ACC112 (cell line): ENCODE data around the gene BTRC.

Experiments used
- H2AFZ ChIP-seq: fragments of 200-600 bp; sonication (generic); one replicate; pipeline ENCODE4 v1.6.0; 2017; ENCODE audit warnings: antibody characterized with exemption, low read length; ENCODE audit not compliant: unreplicated experiment
- H3K27ac ChIP-seq: fragments of 200-600 bp; sonication (generic); 2 replicates; pipeline ENCODE4 v1.5.1; 2014; ENCODE audit warnings: low read depth, mild to moderate bottlenecking, antibody characterized with exemption, low read length, moderate library complexity
- H3K27me3 ChIP-seq: fragments of 200-600 bp; sonication (generic); 2 replicates; pipeline ENCODE4 v1.6.1; 2014; ENCODE audit warnings: mild to moderate bottlenecking, antibody characterized with exemption, low read length, moderate library complexity, mixed read lengths; ENCODE audit not compliant: insufficient read depth
- H3K36me3 ChIP-seq: fragments of 200-600 bp; sonication (generic); 2 replicates; pipeline ENCODE4 v1.6.1; 2016; ENCODE audit warnings: mild to moderate bottlenecking, antibody characterized with exemption, low read length, moderate library complexity, mixed read lengths; ENCODE audit not compliant: insufficient read depth
- H3K4me1 ChIP-seq: fragments of 200-600 bp; sonication (generic); one replicate; pipeline ENCODE4 v1.6.1; 2016; ENCODE audit warnings: low read length, mixed read lengths; ENCODE audit not compliant: insufficient read depth, unreplicated experiment, control insufficient read depth
- H3K4me3 ChIP-seq: fragments of 200-600 bp; sonication (generic); 2 replicates; pipeline ENCODE4 v1.5.1; 2014; ENCODE audit warnings: mild to moderate bottlenecking, low read depth, low read length
- H3K79me2 ChIP-seq: fragments of 200-600 bp; sonication (generic); one replicate; pipeline ENCODE4 v1.6.0; 2016; ENCODE audit warnings: low read length; ENCODE audit not compliant: control insufficient read depth, unreplicated experiment, insufficient read depth

The BTRC gene

DNA sequence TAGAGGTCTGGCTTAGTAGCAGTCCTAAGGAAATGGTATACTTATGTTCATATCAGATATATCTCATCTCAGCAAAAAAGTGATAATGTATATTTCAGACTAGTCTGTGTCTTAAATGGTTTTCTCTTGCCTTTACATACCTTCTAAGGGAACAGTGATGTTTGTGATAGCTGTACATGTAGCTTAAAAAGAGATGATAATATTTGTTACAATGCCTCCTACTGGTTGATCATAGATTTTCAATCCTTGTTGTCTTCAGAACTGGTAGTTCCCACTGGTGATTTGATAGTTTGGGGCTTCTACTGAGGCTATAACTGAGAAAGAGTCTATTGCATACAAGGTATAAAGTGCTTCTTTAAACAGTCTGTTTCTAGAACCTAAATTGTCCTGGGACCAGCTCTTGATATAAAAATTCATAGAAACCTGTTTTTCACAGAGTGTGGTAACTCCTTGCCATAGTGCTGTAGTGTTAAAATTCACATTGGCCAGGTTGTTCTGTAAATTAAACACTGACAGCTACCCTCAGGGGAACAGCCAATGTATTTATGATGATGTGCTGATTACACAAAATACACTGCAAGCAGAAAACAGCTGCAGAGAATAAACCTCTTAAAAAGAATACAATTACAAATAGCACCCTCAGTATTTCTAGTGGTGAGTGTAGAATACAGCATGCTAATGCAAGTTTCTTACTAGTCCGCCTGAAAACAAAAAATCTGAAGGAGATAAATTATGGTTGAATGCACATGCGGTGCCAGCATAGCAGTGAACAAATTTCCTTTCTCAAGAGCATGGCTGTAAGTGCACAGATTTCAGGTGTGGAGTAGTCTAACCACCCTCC is 90.3 kb downstream of the BTRC start:
- Histone ChIP-seq H3K27me3 (no peaks in the 10 kb centered on the region), H3K27ac (no peak overlapping the region), H3K4me3 (no peak overlapping the region)

DNA sequence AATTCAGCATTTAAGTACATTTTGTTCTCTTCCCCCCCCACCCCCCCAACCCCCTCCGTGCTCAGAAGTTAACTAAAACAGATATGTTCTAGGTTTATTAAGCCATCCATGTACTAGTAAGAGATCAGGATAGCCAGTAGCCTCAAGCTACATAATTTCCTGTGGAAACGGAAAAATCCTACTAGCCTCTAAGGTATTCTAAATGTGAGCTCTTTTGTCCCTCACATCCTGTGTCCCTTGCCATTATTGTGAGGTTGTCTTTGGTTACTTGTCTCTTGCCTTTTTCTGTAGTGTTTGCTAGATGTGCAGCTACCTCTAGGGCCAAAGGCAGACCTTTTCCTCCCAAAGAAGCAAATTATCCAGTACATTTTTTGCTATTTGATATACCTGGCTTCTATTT is 92.1 kb downstream of the BTRC start:
- Histone ChIP-seq H3K36me3 (no peaks in the 10 kb centered on the region), H3K27me3 (no peaks in the 10 kb centered on the region), H3K27ac (no peak overlapping the region), H2AFZ (no peak overlapping the region), H3K79me2 (no peaks in the 10 kb centered on the region), H3K4me3 (no peak overlapping the region), H3K4me1 (no peaks in the 10 kb centered on the region)

More for the DNA sequence above, 90.3 kb downstream of the BTRC start:
- no peaks in the 10 kb centered on the region for H3K4me1 ChIP-seq
- no peak overlapping the region for H2AFZ ChIP-seq
- no peaks in the 10 kb centered on the region for H3K79me2 ChIP-seq
- H3K36me3 ChIP-seq: no peaks in the 10 kb centered on the region

DNA sequence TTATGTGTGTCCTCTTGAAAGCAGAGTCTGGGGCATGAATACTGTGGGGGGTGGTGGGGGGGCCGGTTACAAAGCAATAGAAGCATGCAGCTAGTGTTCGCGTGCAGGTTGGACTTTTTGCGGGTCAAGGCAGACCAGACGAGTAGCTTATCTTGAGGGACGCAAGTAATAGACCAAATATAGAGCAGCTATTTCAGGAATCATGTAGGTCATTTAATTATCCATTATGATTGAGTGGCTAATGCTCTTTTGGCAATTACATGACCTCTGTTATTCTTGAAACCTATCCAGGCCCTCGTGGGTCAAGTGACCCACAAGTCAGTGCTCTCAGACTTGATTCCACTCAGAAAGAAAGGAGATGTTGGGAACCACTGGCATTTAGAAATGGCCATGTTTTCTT is 93.0 kb downstream of the BTRC start:
- H3K27me3 ChIP-seq: no peaks in the 10 kb centered on the region
- H3K27ac ChIP-seq: no peak overlapping the region
- H3K79me2 ChIP-seq: no peaks in the 10 kb centered on the region
- H3K4me3 ChIP-seq: no peak overlapping the region
- no peaks in the 10 kb centered on the region for H3K4me1 ChIP-seq
- no peak overlapping the region for H2AFZ ChIP-seq
- H3K36me3 ChIP-seq: no peaks in the 10 kb centered on the region

DNA sequence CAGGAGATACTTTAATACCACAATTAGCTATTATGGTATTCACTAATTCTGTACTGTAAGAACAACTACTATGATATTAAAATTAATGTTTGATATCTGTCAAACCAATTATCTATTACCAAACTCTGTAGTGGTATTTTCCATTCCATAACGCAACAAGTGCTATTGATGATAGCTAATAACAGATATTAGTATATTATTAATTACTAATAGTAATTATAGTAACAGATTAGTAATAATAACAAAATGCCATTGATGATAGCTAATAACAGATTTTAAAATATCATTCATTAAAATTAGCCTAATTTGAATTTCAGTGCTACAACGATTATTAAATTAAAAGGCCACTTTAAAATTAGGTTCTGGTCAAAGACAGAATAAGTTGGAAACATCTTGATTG is 93.5 kb downstream of the BTRC start:
- H3K36me3 ChIP-seq: no peaks in the 10 kb centered on the region
- no peak overlapping the region for H2AFZ ChIP-seq
- no peak overlapping the region for H3K4me3 ChIP-seq
- no peaks in the 10 kb centered on the region for H3K79me2 ChIP-seq
- no peaks in the 10 kb centered on the region for H3K27me3 ChIP-seq
- H3K4me1 ChIP-seq: no peaks in the 10 kb centered on the region
- no peak overlapping the region for H3K27ac ChIP-seq

DNA sequence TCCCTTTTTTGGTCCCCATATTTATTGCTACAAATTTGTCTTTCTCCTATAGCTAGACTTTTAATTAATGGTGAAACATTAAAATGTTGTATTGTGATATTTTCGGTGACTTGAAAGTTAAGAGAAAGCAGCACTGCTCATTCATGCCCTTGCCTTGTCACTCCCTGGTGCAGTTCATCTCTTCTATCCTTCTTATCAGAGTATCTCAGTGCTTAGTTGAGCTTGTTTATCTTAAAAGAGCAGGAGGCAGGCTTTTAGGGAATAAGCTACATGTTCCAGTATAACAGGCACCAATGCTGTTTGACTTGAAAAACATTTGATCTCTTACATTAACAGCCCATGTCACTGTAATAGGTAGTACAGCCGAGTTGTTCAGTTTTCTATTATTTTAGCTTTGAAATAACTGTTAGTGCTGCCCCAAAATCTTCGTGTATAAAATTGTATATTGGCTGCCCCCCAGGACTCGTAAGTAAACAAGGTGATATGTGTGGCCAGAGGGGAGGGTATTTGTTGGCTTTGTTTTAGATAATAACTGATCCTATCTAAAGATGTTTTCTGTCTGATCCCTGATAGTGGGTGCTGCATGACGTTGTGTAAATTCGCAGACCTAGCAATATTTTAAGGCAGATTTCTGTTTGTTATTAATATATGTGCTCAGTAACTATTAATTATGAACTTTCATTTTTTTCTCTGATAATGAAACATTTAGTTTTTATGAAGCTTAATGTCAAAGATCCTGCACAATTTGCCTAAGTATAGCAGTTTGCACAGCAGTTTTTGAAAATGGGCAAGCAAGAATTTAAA is 96.5 kb downstream of the BTRC start:
- Histone ChIP-seq H3K79me2 (no peaks in the 10 kb centered on the region), H3K27me3 (no peaks in the 10 kb centered on the region), H2AFZ (no peak overlapping the region), H3K4me1 (no peaks in the 10 kb centered on the region), H3K27ac (no peak overlapping the region), H3K4me3 (no peak overlapping the region), H3K36me3 (no peaks in the 10 kb centered on the region)

DNA sequence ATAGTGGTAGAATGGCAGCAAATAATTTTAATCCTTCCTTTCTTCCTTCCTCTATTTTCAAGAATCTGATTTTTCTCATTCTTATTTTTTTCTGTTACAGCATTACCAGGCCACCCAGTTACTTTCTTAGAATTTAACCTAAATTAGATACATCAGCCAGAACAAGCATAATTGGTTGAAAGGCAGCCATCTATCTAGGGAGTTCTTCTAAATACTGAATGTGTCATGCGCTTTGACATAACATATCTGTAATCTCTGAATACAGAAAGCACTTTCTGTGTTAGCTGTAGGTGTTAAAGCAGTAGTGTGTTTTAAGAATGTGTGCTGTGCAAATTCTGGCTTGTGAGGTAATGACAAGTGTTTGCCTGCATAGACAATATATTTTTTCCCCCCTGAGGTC is 97.3 kb downstream of the BTRC start:
- H3K27ac ChIP-seq: no peak overlapping the region
- H3K36me3 ChIP-seq: no peaks in the 10 kb centered on the region
- H3K4me1 ChIP-seq: no peaks in the 10 kb centered on the region
- no peak overlapping the region for H3K4me3 ChIP-seq
- H3K79me2 ChIP-seq: no peaks in the 10 kb centered on the region
- no peak overlapping the region for H2AFZ ChIP-seq
- no peaks in the 10 kb centered on the region for H3K27me3 ChIP-seq

DNA sequence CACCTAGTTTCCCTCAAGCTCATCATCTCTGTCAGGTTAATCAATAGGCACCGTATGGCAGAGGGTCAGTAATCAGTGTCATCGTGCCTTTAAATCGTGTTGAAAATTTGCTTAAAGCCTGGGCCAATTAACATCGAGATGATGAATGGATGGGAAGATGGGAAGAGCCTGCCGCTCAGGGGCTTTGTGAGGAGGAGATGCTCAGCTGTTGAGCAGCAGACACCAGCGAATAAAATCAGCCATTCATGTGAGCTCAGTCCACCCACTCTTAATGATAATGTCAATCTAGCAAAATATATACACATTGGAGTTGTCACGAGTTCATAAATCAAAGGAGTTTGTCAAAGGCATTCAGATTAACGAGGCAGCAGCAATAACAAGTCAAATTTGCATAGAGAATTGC is 97.7 kb downstream of the BTRC start:
- H3K4me3 ChIP-seq: no peak overlapping the region
- no peaks in the 10 kb centered on the region for H3K27me3 ChIP-seq
- no peaks in the 10 kb centered on the region for H3K4me1 ChIP-seq
- no peaks in the 10 kb centered on the region for H3K36me3 ChIP-seq
- no peak overlapping the region for H3K27ac ChIP-seq
- no peaks in the 10 kb centered on the region for H3K79me2 ChIP-seq
- no peak overlapping the region for H2AFZ ChIP-seq

DNA sequence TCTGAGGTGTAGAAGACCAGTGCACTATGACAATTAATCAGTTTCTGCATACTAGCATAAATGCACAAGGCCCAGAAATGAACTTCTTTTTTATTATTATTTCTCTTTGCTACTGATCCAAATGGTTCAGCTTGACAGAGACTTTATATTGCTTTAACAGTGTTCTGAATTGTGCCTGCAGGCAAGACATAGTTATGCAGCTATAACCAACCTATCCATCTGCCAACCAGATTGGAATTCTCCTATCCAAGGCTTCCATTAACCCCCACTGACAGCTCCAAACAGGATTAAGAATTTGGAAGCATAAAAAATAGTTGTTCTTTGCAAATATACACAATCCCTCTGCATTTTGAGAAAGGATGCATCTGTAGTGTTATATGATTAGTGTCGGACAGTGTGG is 98.2 kb downstream of the BTRC start:
- no peak overlapping the region for H3K4me3 ChIP-seq
- no peak overlapping the region for H3K27ac ChIP-seq
- H3K4me1 ChIP-seq: no peaks in the 10 kb centered on the region
- no peak overlapping the region for H2AFZ ChIP-seq
- no peaks in the 10 kb centered on the region for H3K27me3 ChIP-seq
- H3K79me2 ChIP-seq: no peaks in the 10 kb centered on the region
- no peaks in the 10 kb centered on the region for H3K36me3 ChIP-seq

DNA sequence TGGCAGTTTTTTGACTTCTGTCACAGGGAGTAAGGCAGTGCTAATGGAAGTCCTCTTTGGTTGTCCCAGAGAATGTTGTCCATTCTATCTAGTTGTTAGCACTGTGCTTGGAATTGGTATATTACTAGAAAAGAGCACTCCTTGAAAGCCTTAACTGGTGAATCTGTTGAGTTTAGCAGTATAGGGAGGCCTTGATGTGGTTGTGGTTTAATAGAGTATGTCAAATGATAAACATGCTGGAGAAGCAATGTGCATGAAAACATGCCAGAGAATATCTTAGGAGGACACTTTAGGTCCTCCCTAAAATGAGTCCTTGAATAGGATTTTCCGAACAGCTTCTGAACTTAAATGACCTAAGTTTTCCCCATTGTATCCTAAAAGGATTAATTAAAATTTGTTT is 98.6 kb downstream of the BTRC start:
- Histone ChIP-seq H3K27me3 (no peaks in the 10 kb centered on the region), H3K79me2 (no peaks in the 10 kb centered on the region), H3K4me1 (no peaks in the 10 kb centered on the region), H2AFZ (no peak overlapping the region), H3K4me3 (no peak overlapping the region), H3K27ac (no peak overlapping the region), H3K36me3 (no peaks in the 10 kb centered on the region)

DNA sequence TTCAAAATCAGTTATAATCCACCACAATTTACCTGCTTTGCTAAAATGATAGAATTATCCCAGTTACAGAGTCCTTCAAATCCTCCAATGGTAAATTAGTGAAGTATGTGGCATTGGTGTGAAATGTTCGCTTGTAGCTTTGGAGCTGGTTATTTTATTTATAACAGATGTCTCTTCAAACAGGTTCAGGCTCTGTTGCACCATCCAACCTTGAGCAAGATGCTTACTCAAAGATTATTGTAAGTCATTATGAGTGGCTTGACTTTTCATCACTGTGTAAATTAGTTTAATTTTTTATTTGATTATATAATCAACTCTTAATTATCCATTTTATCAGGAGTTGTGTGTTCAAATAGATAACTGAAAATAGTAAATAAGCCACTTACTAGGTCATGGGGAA is 99.4 kb downstream of the BTRC start:
- Histone ChIP-seq H3K27ac (no peak overlapping the region), H3K27me3 (no peaks in the 10 kb centered on the region), H3K4me1 (no peaks in the 10 kb centered on the region), H3K36me3 (no peaks in the 10 kb centered on the region), H3K79me2 (no peaks in the 10 kb centered on the region), H2AFZ (no peak overlapping the region), H3K4me3 (no peak overlapping the region)
